AG09319 (cell line): ENCODE results near the gene SLIT2.

Experiments
- DNase-seq: peaks from one replicate; pipeline ENCODE4 v3.0.0-alpha.2; 2010; ENCODE audit warnings: low read depth; ENCODE audit errors: extremely low read depth
- CTCF ChIP-seq: IDR thresholded peaks from 2 replicates; pipeline ENCODE4 v1.5.1; 2011; ENCODE audit warnings: low read depth, mild to moderate bottlenecking, inconsistent platforms, low read length, moderate library complexity

The SLIT2 gene, protein sequence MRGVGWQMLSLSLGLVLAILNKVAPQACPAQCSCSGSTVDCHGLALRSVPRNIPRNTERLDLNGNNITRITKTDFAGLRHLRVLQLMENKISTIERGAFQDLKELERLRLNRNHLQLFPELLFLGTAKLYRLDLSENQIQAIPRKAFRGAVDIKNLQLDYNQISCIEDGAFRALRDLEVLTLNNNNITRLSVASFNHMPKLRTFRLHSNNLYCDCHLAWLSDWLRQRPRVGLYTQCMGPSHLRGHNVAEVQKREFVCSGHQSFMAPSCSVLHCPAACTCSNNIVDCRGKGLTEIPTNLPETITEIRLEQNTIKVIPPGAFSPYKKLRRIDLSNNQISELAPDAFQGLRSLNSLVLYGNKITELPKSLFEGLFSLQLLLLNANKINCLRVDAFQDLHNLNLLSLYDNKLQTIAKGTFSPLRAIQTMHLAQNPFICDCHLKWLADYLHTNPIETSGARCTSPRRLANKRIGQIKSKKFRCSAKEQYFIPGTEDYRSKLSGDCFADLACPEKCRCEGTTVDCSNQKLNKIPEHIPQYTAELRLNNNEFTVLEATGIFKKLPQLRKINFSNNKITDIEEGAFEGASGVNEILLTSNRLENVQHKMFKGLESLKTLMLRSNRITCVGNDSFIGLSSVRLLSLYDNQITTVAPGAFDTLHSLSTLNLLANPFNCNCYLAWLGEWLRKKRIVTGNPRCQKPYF (N-terminal part only)

GRCh38 chr4:20251796-20252655, at the start of gene SLIT2:
Gene SLIT2, plus strand, starts transcription at chr4:20251905. Its CDS starts 1,911 bp downstream, at chr4:20253816.
- DNase-seq = peak; percentile 70
- no peak for TF ChIP-seq CTCF

- peak; percentile 80 for DNase-seq
- TF ChIP-seq CTCF = no peak
These were observed 48.2 kb upstream of the SLIT2 start for GRCh38 chr4:20203508-20203907.

GRCh38 chr4:20217521-20217920, 34.2 kb upstream of the SLIT2 start:
- peak; percentile 15 for DNase-seq
- TF ChIP-seq CTCF = no peak

DNA sequence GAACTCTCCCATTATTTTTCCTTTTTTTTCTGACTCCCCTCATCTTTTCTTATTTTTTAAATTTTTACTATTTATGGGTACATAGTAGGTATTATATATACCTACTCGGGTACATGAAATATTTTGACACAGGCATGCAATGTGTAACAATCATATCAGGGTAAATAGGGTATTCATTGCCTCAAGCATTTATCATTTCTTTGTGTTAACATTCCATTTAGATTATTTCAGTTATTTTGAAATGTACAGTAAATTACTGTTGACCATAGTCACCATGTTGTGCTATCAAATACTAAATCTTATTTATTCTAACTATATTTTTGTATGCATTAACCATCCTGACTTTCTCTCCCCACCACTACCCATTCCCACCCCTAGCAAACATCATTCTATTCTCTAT, 33.8 kb upstream of the SLIT2 start:
- TF ChIP-seq CTCF = no peak

GRCh38 chr4:20219521-20219920, 32.2 kb upstream of the SLIT2 start:
- TF ChIP-seq CTCF = no peak
- no peak for DNase-seq

More for the DNA sequence above, 33.8 kb upstream of the SLIT2 start:
- no peak for DNase-seq

- no peak for TF ChIP-seq CTCF
- DNase-seq = no peak
These were observed 13.7 kb upstream of the SLIT2 start for GRCh38 chr4:20237894-20238537.
